OCI-LY3 (cell line): ENCODE data around the gene TMEM91.

Source experiments
- EZH2phosphoT487 ChIP-seq: fragments of 200-600 bp; shearing (Covaris generic); IDR thresholded peaks from 2 replicates; pipeline ENCODE4 v1.6.1; 2018; ENCODE audit warnings: antibody characterized with exemption, mixed run types, low read depth
- TF ChIP-seq, protein P1 (sequence below): fragments of 200-600, 300-600 bp; sonication (generic); IDR thresholded peaks from 2 replicates; pipeline ENCODE4 v1.5.1; 2014; ENCODE audit warnings: antibody characterized with exemption, low read length, low read depth

- TF ChIP-seq, protein P1, sequence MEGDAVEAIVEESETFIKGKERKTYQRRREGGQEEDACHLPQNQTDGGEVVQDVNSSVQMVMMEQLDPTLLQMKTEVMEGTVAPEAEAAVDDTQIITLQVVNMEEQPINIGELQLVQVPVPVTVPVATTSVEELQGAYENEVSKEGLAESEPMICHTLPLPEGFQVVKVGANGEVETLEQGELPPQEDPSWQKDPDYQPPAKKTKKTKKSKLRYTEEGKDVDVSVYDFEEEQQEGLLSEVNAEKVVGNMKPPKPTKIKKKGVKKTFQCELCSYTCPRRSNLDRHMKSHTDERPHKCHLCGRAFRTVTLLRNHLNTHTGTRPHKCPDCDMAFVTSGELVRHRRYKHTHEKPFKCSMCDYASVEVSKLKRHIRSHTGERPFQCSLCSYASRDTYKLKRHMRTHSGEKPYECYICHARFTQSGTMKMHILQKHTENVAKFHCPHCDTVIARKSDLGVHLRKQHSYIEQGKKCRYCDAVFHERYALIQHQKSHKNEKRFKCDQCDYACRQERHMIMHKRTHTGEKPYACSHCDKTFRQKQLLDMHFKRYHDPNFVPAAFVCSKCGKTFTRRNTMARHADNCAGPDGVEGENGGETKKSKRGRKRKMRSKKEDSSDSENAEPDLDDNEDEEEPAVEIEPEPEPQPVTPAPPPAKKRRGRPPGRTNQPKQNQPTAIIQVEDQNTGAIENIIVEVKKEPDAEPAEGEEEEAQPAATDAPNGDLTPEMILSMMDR, result no peak
- no peak for TF ChIP-seq EZH2phosphoT487
Observed at GRCh38 chr19:41392775-41393174, 16.4 kb downstream of the TMEM91 start.
